ENCODE measurements around the gene GJA3.

The GJA3 gene

GRCh38 chr13:20151016-20151415 lies 9.8 kb downstream of the GJA3 start:
- DNase-seq (ENCODE audit: low spot score) = no peak

- DNase-seq (ENCODE audit: low spot score) = no peak
Observed at GRCh38 chr13:20150561-20150960, 10.3 kb downstream of the GJA3 start.

- DNase-seq (ENCODE audit: low spot score) = no peak
Observed at GRCh38 chr13:20149762-20150161, 11.1 kb downstream of the GJA3 start.

- DNase-seq (ENCODE audit: low spot score) = no peak
Observed at GRCh38 chr13:20148501-20149183, 12.2 kb downstream of the GJA3 start.

- no peak for DNase-seq (ENCODE audit: low spot score)
Observed at GRCh38 chr13:20146381-20146780, 14.5 kb downstream of the GJA3 start.

- DNase-seq (ENCODE audit: low spot score) = no peak
Observed at GRCh38 chr13:20145521-20145920, 15.3 kb downstream of the GJA3 start.

- no peak for DNase-seq (ENCODE audit: low spot score)
Observed at GRCh38 chr13:20144141-20144850, 16.6 kb downstream of the GJA3 start.

- DNase-seq (ENCODE audit: low spot score) = no peak
Observed at GRCh38 chr13:20142927-20143480, 17.8 kb downstream of the GJA3 start.

- no peak for DNase-seq (ENCODE audit: low spot score)
Observed at GRCh38 chr13:20142023-20142926, 18.6 kb downstream of the GJA3 start.

- DNase-seq (ENCODE audit: low spot score) = peak; percentile 74
Observed at GRCh38 chr13:20141238-20142022, 19.4 kb downstream of the GJA3 start.

- no peak for DNase-seq (ENCODE audit: low spot score)
Observed at GRCh38 chr13:20140487-20140886, 20.4 kb downstream of the GJA3 start.

GRCh38 chr13:20137875-20138274 lies 23.0 kb downstream of the GJA3 start:
- DNase-seq (ENCODE audit: low spot score) = no peak

- DNase-seq (ENCODE audit: low spot score) = no peak
Observed at GRCh38 chr13:20136781-20137703, 23.8 kb downstream of the GJA3 start.

- no peak for DNase-seq (ENCODE audit: low spot score)
Observed at GRCh38 chr13:20134732-20135131, 26.1 kb downstream of the GJA3 start.

GRCh38 chr13:20132052-20132634 lies 28.7 kb downstream of the GJA3 start:
- DNase-seq (ENCODE audit: low spot score) = no peak

GRCh38 chr13:20131057-20131832 lies 29.6 kb downstream of the GJA3 start:
- DNase-seq (ENCODE audit: low spot score) = no peak

- DNase-seq (ENCODE audit: low spot score) = no peak
Observed at GRCh38 chr13:20130652-20131051, 30.2 kb downstream of the GJA3 start.

- no peak for DNase-seq (ENCODE audit: low spot score)
Observed at GRCh38 chr13:20130012-20130411, 30.8 kb downstream of the GJA3 start.

GRCh38 chr13:20129076-20129475 lies 31.8 kb downstream of the GJA3 start:
- DNase-seq (ENCODE audit: low spot score) = no peak
